ENCODE data around the gene FRMD7. TPM values are rescaled to one million over a fixed set of nuclear protein-coding genes. Genes with fewer than 3 reads are reported as not detected.
A peak's percentile ranks its signal among the peaks of the same experiment; 100 is the strongest.

The FRMD7 gene
- total and polyA plus RNA-seq, 2 experiments from 2014 or later: not detected

GRCh38 chrX:132043977-132044376 lies 83.8 kb downstream of the FRMD7 start (continued):
- TF ChIP-seq ZNF462 (CRISPR knock-in tag; IDR thresholded peaks at IDR 0.05): no peak
- no peak for TF ChIP-seq POLR2AphosphoS5 (IDR thresholded peaks at IDR 0.05; ENCODE audit: low read depth)

- H3K79me2 ChIP-seq (replicated peaks; ENCODE audit: insufficient read depth): peaks cover 86% of the 10 kb centered on the region
- no peak overlapping the region for H3K27ac ChIP-seq (ENCODE audit: low read depth)
- TF ChIP-seq ETS1 (IDR thresholded peaks at IDR 0.05) (no peak), POLR2AphosphoS5 (IDR thresholded peaks at IDR 0.05; ENCODE audit: low read depth) (no peak), ZNF114 (CRISPR knock-in tag; IDR thresholded peaks at IDR 0.05) (no peak), EZH2 (IDR thresholded peaks at IDR 0.05; ENCODE audit: low read depth, unreplicated experiment) (no peak), CREB1 (CRISPR knock-in tag; IDR thresholded peaks at IDR 0.05; ENCODE audit: low read depth) (no peak), CTCF (conservative IDR thresholded peaks at IDR 0.05; ENCODE audit: low read depth in 2 of 2) (no peak), JUNB (IDR thresholded peaks at IDR 0.05; ENCODE audit: unreplicated experiment) (no peak)
- H2AFZ ChIP-seq: no peak overlapping the region
- Mint-ChIP-seq H3K36me3 (ENCODE audit: low read depth) (no peaks in the 10 kb centered on the region), H3K9me3 (no peaks in the 10 kb centered on the region), H3K27me3 (ENCODE audit: insufficient read depth, low read depth, poor library complexity) (peaks cover 3% of the 10 kb centered on the region), H3K4me1 (peaks cover 63% of the 10 kb centered on the region), H3K4me3 (peak overlapping the region; percentile 41; the same call in 2 of the 3 replicates), H3K27ac (peak overlapping the region; percentile 79)
- H4K20me1 ChIP-seq (replicated peaks; ENCODE audit: insufficient read depth): peaks cover 15% of the 10 kb centered on the region
- no peaks in the 10 kb centered on the region for H3K9me2 ChIP-seq (ENCODE audit: insufficient read depth)
- H3K4me1 ChIP-seq (ENCODE audit: insufficient read depth): peaks cover 77% of the 10 kb centered on the region
- H3K27me3 ChIP-seq (ENCODE audit: insufficient read depth): no peaks in the 10 kb centered on the region
- H3F3A ChIP-seq (replicated peaks; ENCODE audit: low read depth): no peaks in the 10 kb centered on the region
- no peaks in the 10 kb centered on the region for H3K36me3 ChIP-seq (ENCODE audit: insufficient read depth)
- no peak overlapping the region for H3K4me3 ChIP-seq
- peak overlapping the region; percentile 15; the same call in 1 of the 2 replicates for H3K4me2 ChIP-seq
- ATAC-seq (peak; percentile 63), DNase-seq (ENCODE audit: low spot score) (peak; percentile 8)
Observed at GRCh38 chrX:132041015-132041414, 86.8 kb downstream of the FRMD7 start.

Data from GM23338 (cell line).